Sigmoid colon (tissue), 7 donors: ENCODE measurements around the gene MAGI2. TPM values are rescaled to one million over a fixed set of nuclear protein-coding genes. Genes with fewer than 3 reads are reported as not detected.

Experiments used
- DNase-seq: peaks from one replicate; pipeline ENCODE4 v3.0.0-alpha.2; 2019
- H3K27ac ChIP-seq, 4 donors: fragments of 200-600 bp; sonication (generic); one replicate each; pipeline ENCODE4 v1.5.1; 2016 to 2019; ENCODE audit warnings: mild to moderate bottlenecking in 1 of 4
- H3K27me3 ChIP-seq, 3 donors: fragments of 200-600 bp; sonication (generic); one replicate each; pipeline ENCODE4 v1.5.1; 2019; ENCODE audit warnings: mild to moderate bottlenecking in 1 of 3
- H3K36me3 ChIP-seq, 4 donors: fragments of 200-600 bp; sonication (generic); one replicate each; pipeline ENCODE4 v1.5.1; 2016 to 2019
- H3K4me1 ChIP-seq, 4 donors: fragments of 200-600 bp; sonication (generic); one replicate each; pipeline ENCODE4 v1.5.1; 2017 to 2019
- H3K4me3 ChIP-seq, 4 donors: fragments of 200-600 bp; sonication (generic); one replicate each; pipeline ENCODE4 v1.5.1; 2017 to 2019; ENCODE audit warnings: mild to moderate bottlenecking in 2 of 4, moderate library complexity in 1 of 4
- H3K9me3 ChIP-seq, 4 donors: fragments of 200-600 bp in 3 of 4; sonication (generic) in 3 of 4; one replicate each; pipeline versions ENCODE4 v1.5.1 to v1.6.1; 2013 to 2019
- EP300 ChIP-seq, 4 donors: sonication (generic); formaldehyde crosslinking; IDR thresholded peaks; one replicate each; pipeline ENCODE4 v1.6.1; 2017; ENCODE audit warnings: antibody characterized with exemption in 4 of 4
- POLR2A ChIP-seq, 2 donors: fragments of 450-650 bp; IDR thresholded peaks; one replicate each; pipeline ENCODE4 v1.6.1; 2016; ENCODE audit warnings: antibody characterized with exemption in 2 of 2, mild to moderate bottlenecking in 2 of 2, moderate library complexity in 2 of 2
- POLR2AphosphoS5 ChIP-seq, 4 donors: sonication (generic); formaldehyde crosslinking; IDR thresholded peaks; one replicate each; pipeline ENCODE4 v1.6.1; 2017; ENCODE audit warnings: antibody characterized with exemption in 4 of 4
- WGBS, 2 donors: extraction: QIAGEN DNeasy Blood & Tissue Kit; methylation state at CpG; one replicate each; pipeline ENCODE4 v1.1.7; 2013; 5-methylcytosine and 5-hydroxymethylcytosine counted together
- intact Hi-C: fragments of 100-400 bp; cut with DNase I; formaldehyde crosslinking; loops from one replicate; pipeline ENCODE4 v1.15.1; 2023
- polyA plus RNA-seq, 3 donors: library from polyadenylated mRNA; stranded (reverse); fragments of 200-250 nt; gene quantifications; one replicate each; pipeline ENCODE4 v1.2.3, GENCODE V29; 2013
- total RNA-seq, 4 donors: library from RNA; depleted of rRNA; stranded (reverse); fragments of >200 nt; gene quantifications; one replicate each; pipeline ENCODE4 v1.1.0, GENCODE V29; 2016
- TF ChIP-seq, protein P1 (sequence below), 4 experiments: fragments of 450-650 bp in 3 of 4; fragments of 200-600 bp in 1 of 4; IDR thresholded peaks; one replicate each; pipeline ENCODE4 v1.5.1; 2016 to 2019; ENCODE audit warnings: antibody characterized with exemption in 4 of 4, mild to moderate bottlenecking in 3 of 4, moderate library complexity in 2 of 4
- donor health status: healthy with polysubstance abuse.
- donor health status: Bipolar disorder and iron deficiency.
- donor health status: healthy.

Gene MAGI2
- total and polyA plus RNA-seq, 7 donors = 0.69 to 26.9 (median 14.7) TPM

DNA sequence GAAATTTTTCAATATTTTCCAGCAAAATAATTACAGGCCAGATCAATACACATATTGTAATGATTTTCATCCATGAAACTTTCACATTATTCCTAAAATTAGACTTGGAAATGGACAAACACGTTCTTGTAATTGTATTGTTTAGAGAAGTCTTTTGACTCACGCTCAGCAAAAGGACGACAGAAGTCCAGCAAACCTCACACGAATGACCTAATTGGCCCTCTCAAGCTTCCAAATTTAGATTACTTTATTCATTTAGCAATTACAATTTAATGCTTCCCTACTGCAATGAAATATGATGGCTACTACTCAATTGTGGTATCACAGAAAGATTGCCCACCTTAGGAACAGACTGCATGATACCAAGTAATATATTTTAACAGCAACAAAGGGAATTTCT lies 702.2 kb downstream of the MAGI2 start:
- no peak for DNase-seq
- intact Hi-C loops = no loop called here
- Histone ChIP-seq H3K27ac (no peak overlapping the region), H3K27me3 (no peaks in the 10 kb centered on the region), H3K4me3 (no peak overlapping the region), H3K36me3 (no peaks in the 10 kb centered on the region), H3K4me1 (no peaks in the 10 kb centered on the region), H3K9me3 (peaks cover 0 to 2% (median 0%) of the 10 kb centered on the region in 4 donors)
- no peak for TF ChIP-seq POLR2A (IDR thresholded peaks at IDR 0.05)
- TF ChIP-seq EP300 (IDR thresholded peaks at IDR 0.05) = no peak
- no peak for TF ChIP-seq POLR2AphosphoS5 (IDR thresholded peaks at IDR 0.05)
- TF ChIP-seq, protein P1, sequence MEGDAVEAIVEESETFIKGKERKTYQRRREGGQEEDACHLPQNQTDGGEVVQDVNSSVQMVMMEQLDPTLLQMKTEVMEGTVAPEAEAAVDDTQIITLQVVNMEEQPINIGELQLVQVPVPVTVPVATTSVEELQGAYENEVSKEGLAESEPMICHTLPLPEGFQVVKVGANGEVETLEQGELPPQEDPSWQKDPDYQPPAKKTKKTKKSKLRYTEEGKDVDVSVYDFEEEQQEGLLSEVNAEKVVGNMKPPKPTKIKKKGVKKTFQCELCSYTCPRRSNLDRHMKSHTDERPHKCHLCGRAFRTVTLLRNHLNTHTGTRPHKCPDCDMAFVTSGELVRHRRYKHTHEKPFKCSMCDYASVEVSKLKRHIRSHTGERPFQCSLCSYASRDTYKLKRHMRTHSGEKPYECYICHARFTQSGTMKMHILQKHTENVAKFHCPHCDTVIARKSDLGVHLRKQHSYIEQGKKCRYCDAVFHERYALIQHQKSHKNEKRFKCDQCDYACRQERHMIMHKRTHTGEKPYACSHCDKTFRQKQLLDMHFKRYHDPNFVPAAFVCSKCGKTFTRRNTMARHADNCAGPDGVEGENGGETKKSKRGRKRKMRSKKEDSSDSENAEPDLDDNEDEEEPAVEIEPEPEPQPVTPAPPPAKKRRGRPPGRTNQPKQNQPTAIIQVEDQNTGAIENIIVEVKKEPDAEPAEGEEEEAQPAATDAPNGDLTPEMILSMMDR (IDR thresholded peaks at IDR 0.05) = no peak
- 86 to 89% methylated on average over 4 of the region's 4 CpGs for WGBS, 2 donors

GRCh38 chr7:78749052-78749746 lies 704.3 kb downstream of the MAGI2 start:
- no peaks in the 10 kb centered on the region for H3K27me3 ChIP-seq
- 71 to 79% methylated on average over 5 of the region's 5 CpGs for WGBS, 2 donors
- TF ChIP-seq, protein P1 (IDR thresholded peaks at IDR 0.05) = no peak
- TF ChIP-seq POLR2AphosphoS5 (IDR thresholded peaks at IDR 0.05) (no peak), EP300 (IDR thresholded peaks at IDR 0.05) (no peak), POLR2A (IDR thresholded peaks at IDR 0.05) (no peak)
- no peak overlapping the region for H3K27ac ChIP-seq
- no peak overlapping the region for H3K4me3 ChIP-seq
- H3K9me3 ChIP-seq = peaks cover 0 to 2% (median 0%) of the 10 kb centered on the region in 4 donors
- no peaks in the 10 kb centered on the region for H3K4me1 ChIP-seq
- DNase-seq = no peak
- no peaks in the 10 kb centered on the region for H3K36me3 ChIP-seq
- intact Hi-C loops = no loop called here

DNA sequence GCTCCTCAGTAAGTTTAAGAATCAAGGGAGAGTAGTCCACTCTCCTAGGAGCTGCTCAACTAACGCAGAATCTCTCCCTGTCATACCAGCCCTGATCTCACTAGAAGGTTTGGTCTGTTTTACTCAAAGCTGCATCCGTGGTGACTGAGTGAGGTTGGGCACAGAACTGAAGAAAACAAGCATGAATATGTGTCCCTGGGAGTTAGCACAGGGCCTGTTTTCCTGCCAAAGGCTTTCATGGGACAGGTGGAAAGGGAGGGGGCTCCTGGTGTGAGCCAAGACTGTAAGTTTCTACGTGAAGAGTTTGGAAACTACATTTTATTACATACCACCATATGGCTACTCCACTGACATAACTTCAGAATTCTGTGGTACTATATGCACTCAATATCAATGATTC lies 705.9 kb downstream of the MAGI2 start:
- intact Hi-C loops = no loop called here
- Histone ChIP-seq H3K27me3 (no peaks in the 10 kb centered on the region), H3K9me3 (no peaks in the 10 kb centered on the region), H3K36me3 (no peaks in the 10 kb centered on the region), H3K4me3 (no peak overlapping the region), H3K4me1 (no peaks in the 10 kb centered on the region), H3K27ac (no peak overlapping the region)
- TF ChIP-seq, protein P1 (IDR thresholded peaks at IDR 0.05) = no peak
- TF ChIP-seq EP300 (IDR thresholded peaks at IDR 0.05) (no peak), POLR2AphosphoS5 (IDR thresholded peaks at IDR 0.05) (no peak), POLR2A (IDR thresholded peaks at IDR 0.05) (no peak)
- DNase-seq = no peak
- WGBS, 2 donors = 57 to 62% methylated on average over 3 of the region's 3 CpGs

- no peak overlapping the region for H3K4me3 ChIP-seq
- no peak overlapping the region for H3K27ac ChIP-seq
- H3K36me3 ChIP-seq = no peaks in the 10 kb centered on the region
- no peaks in the 10 kb centered on the region for H3K9me3 ChIP-seq
- no peaks in the 10 kb centered on the region for H3K27me3 ChIP-seq
- no peak for DNase-seq
- whole genome bisulfite sequencing, 2 donors = 55 to 72% methylated on average over 2 of the region's 2 CpGs
- no peaks in the 10 kb centered on the region for H3K4me1 ChIP-seq
- intact Hi-C loops = no loop called here
- TF ChIP-seq, protein P1 (IDR thresholded peaks at IDR 0.05) = no peak
- TF ChIP-seq POLR2AphosphoS5 (IDR thresholded peaks at IDR 0.05) (no peak), POLR2A (IDR thresholded peaks at IDR 0.05) (no peak), EP300 (IDR thresholded peaks at IDR 0.05) (no peak)
Observed at GRCh38 chr7:78746301-78746700, 707.2 kb downstream of the MAGI2 start.

GRCh38 chr7:78742694-78743093 lies 710.8 kb downstream of the MAGI2 start:
- intact Hi-C loops = no loop called here
- no peak for DNase-seq
- no peak for TF ChIP-seq POLR2A (IDR thresholded peaks at IDR 0.05)
- TF ChIP-seq, protein P1 (IDR thresholded peaks at IDR 0.05) = no peak
- no peak for TF ChIP-seq POLR2AphosphoS5 (IDR thresholded peaks at IDR 0.05)
- no peak for TF ChIP-seq EP300 (IDR thresholded peaks at IDR 0.05)
- H3K36me3 ChIP-seq = no peaks in the 10 kb centered on the region
- no peaks in the 10 kb centered on the region for H3K4me1 ChIP-seq
- no peak overlapping the region for H3K4me3 ChIP-seq
- WGBS, 2 donors = 17 to 70% methylated on average over 1 of the region's 1 CpG
- no peak overlapping the region for H3K27ac ChIP-seq
- H3K9me3 ChIP-seq = no peaks in the 10 kb centered on the region
- H3K27me3 ChIP-seq = no peaks in the 10 kb centered on the region
